HepG2 (cell line): ENCODE measurements around the gene RGCC. TPM values are rescaled to one million over a fixed set of nuclear protein-coding genes. Genes with fewer than 3 reads are reported as not detected.

ENCODE experiments used
- ATAC-seq: fragments of 200-7000 bp; cut with Tn5 transposase; 3 replicates; pipeline ENCODE4 v1.9.1; 2020; ENCODE audit warnings: mild to moderate bottlenecking, moderate library complexity
- BruUV-seq: library from RNA; stranded (reverse); fragments of 400-500 nt; replicated peaks from 2 replicates; lab custom pipeline; 2021; lab: Mats Ljungman, UMichigan
- CTCF ChIA-PET: fragments of 300-600 bp; formaldehyde crosslinking; extraction: SDS; loops from one replicate; lab custom pipeline; 2021; ENCODE audit warnings: low total read pairs, inconsistent platforms, low intra/inter-chr PET ratio; lab: Yijun Ruan, JAX
- POLR2A ChIA-PET: fragments of 350-600 bp; sonication (Branson Sonifier 250); formaldehyde crosslinking; loops from one replicate; lab custom pipeline; 2020; ENCODE audit warnings: antibody characterized with exemption, inconsistent platforms; lab: Yijun Ruan, JAX
- DNase-seq: peaks from one replicate; pipeline ENCODE4 v3.0.0-alpha.2; 2015; ENCODE audit warnings: low spot score
- FAIRE-seq: peaks from 3 replicates; lab custom pipeline; 2011; peaks lifted over from hg19 to GRCh38; lab: Jason Lieb, UNC
- H2AFZ ChIP-seq: one replicate; pipeline ENCODE4 v1.6.1; 2011; ENCODE audit warnings: low read length, inconsistent platforms
- H3K27ac ChIP-seq: fragments of 300-600 bp; 3 replicates; pipeline ENCODE4 v1.8.0; 2011; ENCODE audit warnings: mixed run types, mild to moderate bottlenecking, mixed read lengths, low read length, inconsistent platforms; ENCODE audit not compliant: insufficient read depth; ENCODE audit errors: extremely low read length
- H3K27me3 ChIP-seq, 2 experiments: fragments of 200-600 bp in 1 of 2; 2 replicates in 1 of 2; 3 replicates in 1 of 2; pipeline versions ENCODE4 v1.6.0 to v1.8.0; 2011; ENCODE audit warnings: low read length in 2 of 2, mild to moderate bottlenecking in 2 of 2, moderate library complexity in 2 of 2, inconsistent platforms in 1 of 2; ENCODE audit not compliant: insufficient read depth in 2 of 2, control insufficient read depth in 1 of 2
- H3K36me3 ChIP-seq, 2 experiments: fragments of 200-600 bp in 1 of 2; replicated peaks in 1 of 2; 2 replicates in 1 of 2; 3 replicates in 1 of 2; pipeline versions ENCODE4 v1.5.1 to v1.8.0; 2011; ENCODE audit warnings: low read length in 2 of 2, inconsistent platforms in 1 of 2; ENCODE audit not compliant: insufficient read depth in 2 of 2, control insufficient read depth in 1 of 2
- H3K4me1 ChIP-seq: 2 replicates; pipeline ENCODE4 v1.5.1; 2012; ENCODE audit warnings: low read length, inconsistent platforms; ENCODE audit not compliant: insufficient read depth
- H3K4me2 ChIP-seq: 2 replicates; pipeline ENCODE4 v1.6.0; 2011; ENCODE audit warnings: low read depth, low read length, inconsistent platforms
- H3K4me3 ChIP-seq, 3 experiments: fragments of 200-600 bp in 1 of 3; sonication (generic), shearing (Covaris generic) in 1 of 3; replicated peaks in 1 of 3; 2 replicates each; pipeline ENCODE4 v1.5.1; 2011 to 2016; ENCODE audit warnings: low read length in 3 of 3, inconsistent platforms in 2 of 3, low read depth in 2 of 3, mild to moderate bottlenecking in 2 of 3, control low read depth in 1 of 3, mixed read lengths in 1 of 3; ENCODE audit not compliant: insufficient read depth in 1 of 3
- H3K79me2 ChIP-seq: one replicate; pipeline ENCODE4 v1.6.1; 2011; ENCODE audit warnings: low read length, inconsistent platforms; ENCODE audit not compliant: insufficient read depth
- H3K9ac ChIP-seq: 2 replicates; pipeline ENCODE4 v1.6.0; 2011; ENCODE audit warnings: mild to moderate bottlenecking, low read depth, low read length, inconsistent platforms; ENCODE audit not compliant: insufficient read depth
- H3K9me3 ChIP-seq: 2 replicates; pipeline ENCODE4 v1.5.1; 2012; ENCODE audit warnings: mild to moderate bottlenecking, low read length
- H4K20me1 ChIP-seq: 2 replicates; pipeline ENCODE4 v1.6.0; 2011; ENCODE audit warnings: inconsistent platforms, mild to moderate bottlenecking, low read length, moderate library complexity; ENCODE audit not compliant: insufficient read depth
- ESRRA ChIP-seq: sonication (generic); formaldehyde crosslinking; IDR thresholded peaks from 2 replicates; pipeline ENCODE4 v1.5.1; 2020; ENCODE audit warnings: mild to moderate bottlenecking, low read depth, missing genetic modification reagents
- HOXA9 ChIP-seq: sonication (generic); formaldehyde crosslinking; IDR thresholded peaks from 2 replicates; pipeline ENCODE4 v1.8.1; 2022; ENCODE audit warnings: missing genetic modification reagents, mild to moderate bottlenecking, moderate library complexity, borderline replicate concordance
- POLR2AphosphoS2 ChIP-seq: IDR thresholded peaks from 2 replicates; pipeline ENCODE4 v1.6.1; 2011; ENCODE audit warnings: low read depth, low read length, improper control_type of control experiment
- SRSF4 ChIP-seq: fragments of 200-400 bp; formaldehyde crosslinking; IDR thresholded peaks from one replicate; pipeline ENCODE4 v1.6.1; 2018; ENCODE audit warnings: mild to moderate bottlenecking, low read depth, low read length, moderate library complexity; ENCODE audit not compliant: poor library complexity, severe bottlenecking
- ZBTB33 ChIP-seq: sonication (generic); formaldehyde crosslinking; IDR thresholded peaks from 2 replicates; pipeline ENCODE4 v1.4.0; 2020; ENCODE audit warnings: missing genetic modification reagents
- ZNF121 ChIP-seq: sonication (generic); formaldehyde crosslinking; IDR thresholded peaks from 2 replicates; pipeline ENCODE4 v1.5.0; 2020; ENCODE audit warnings: mild to moderate bottlenecking, missing genetic modification reagents
- ZNF232 ChIP-seq: sonication (generic); formaldehyde crosslinking; IDR thresholded peaks from 2 replicates; pipeline ENCODE4 v1.4.0; 2020; ENCODE audit warnings: missing genetic modification reagents, borderline replicate concordance
- ZNF24 ChIP-seq: fragments of 450-650 bp; IDR thresholded peaks from 2 replicates; pipeline ENCODE4 v1.6.1; 2017; ENCODE audit warnings: antibody characterized with exemption, mild to moderate bottlenecking
- ZSCAN20 ChIP-seq: sonication (generic); formaldehyde crosslinking; IDR thresholded peaks from 2 replicates; pipeline ENCODE4 v1.4.0; 2020; ENCODE audit warnings: missing genetic modification reagents, mild to moderate bottlenecking, borderline replicate concordance
- WGBS: methylation state at CpG from one replicate; pipeline ENCODE4 v1.1.6; 2017; ENCODE audit warnings: low lambda C conversion rate; 5-methylcytosine and 5-hydroxymethylcytosine counted together
- in situ Hi-C: cut with HindIII; loops from 2 replicates; pipeline ENCODE4 v1.10.0; 2017; ENCODE audit warnings: low pct_unique_long_range_greater_than_20kb; ENCODE audit not compliant: extremely low pct_ligation_motif_present
- intact Hi-C: fragments of 100-400 bp; cut with micrococcal nuclease; formaldehyde crosslinking; loops from one replicate; pipeline ENCODE4 v1.10.0; 2022; ENCODE audit not compliant: unreplicated experiment
- polyA plus RNA-seq, 8 experiments: library from polyadenylated mRNA; depleted of rRNA in 3 of 8; stranded (reverse) in 7 of 8; unstranded in 1 of 8; fragments of >200 nt; fragmentation: Illumina TruSeq in 4 of 8; extraction: Trizol in 4 of 8; gene quantifications; 2 replicates each; pipeline versions ENCODE4 v1.2.1 to v1.2.3, GENCODE V29; 2011 to 2016; ENCODE audit warnings: low read depth in 4 of 8, missing spikeins in 1 of 8, mixed read lengths in 1 of 8; ENCODE audit not compliant: insufficient read depth in 1 of 8
- total RNA-seq, 5 experiments: library from RNA; depleted of rRNA; stranded (reverse); fragments of >200 nt; fragmentation: Illumina TruSeq; extraction: Trizol; gene quantifications; 2 replicates each; pipeline ENCODE4 v1.2.3, GENCODE V29; 2016; ENCODE audit warnings: low read depth in 1 of 5
- TF ChIP-seq, protein P1 (sequence below): sonication (generic); formaldehyde crosslinking; IDR thresholded peaks from 2 replicates; pipeline ENCODE4 v1.5.0; 2020; ENCODE audit warnings: mild to moderate bottlenecking, missing genetic modification reagents
- TF ChIP-seq, protein P2 (sequence below): IDR thresholded peaks from 2 replicates; pipeline ENCODE4 v1.6.1; 2016; ENCODE audit warnings: missing biosample characterization, missing genetic modification reagents, low read depth

RGCC gene
- total and polyA plus RNA-seq, 2 of the 13 experiments (the other 11 are each of a cell fraction or from before 2014, with no cell fraction given) = 0.20 to 8.4 TPM

DNA sequence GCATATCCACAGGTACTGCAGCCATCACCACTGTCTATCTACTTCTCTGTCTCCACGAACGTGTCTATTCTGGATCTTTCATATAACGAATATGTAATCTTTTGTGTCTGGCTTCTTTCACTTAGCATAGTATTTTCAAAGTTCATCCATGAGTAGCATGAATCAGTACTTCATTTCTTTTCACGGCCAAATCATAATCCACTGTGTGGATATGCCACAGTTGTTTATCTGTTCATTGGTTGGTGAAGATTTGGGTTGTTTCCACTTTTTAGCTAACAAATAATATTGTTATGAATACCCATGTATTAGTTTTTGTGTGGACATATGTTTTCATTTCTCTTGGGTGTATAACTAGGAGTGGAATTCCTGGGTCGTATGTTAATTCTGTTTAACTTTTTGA, 14.4 kb downstream of the RGCC start:
- TF ChIP-seq, protein P1, sequence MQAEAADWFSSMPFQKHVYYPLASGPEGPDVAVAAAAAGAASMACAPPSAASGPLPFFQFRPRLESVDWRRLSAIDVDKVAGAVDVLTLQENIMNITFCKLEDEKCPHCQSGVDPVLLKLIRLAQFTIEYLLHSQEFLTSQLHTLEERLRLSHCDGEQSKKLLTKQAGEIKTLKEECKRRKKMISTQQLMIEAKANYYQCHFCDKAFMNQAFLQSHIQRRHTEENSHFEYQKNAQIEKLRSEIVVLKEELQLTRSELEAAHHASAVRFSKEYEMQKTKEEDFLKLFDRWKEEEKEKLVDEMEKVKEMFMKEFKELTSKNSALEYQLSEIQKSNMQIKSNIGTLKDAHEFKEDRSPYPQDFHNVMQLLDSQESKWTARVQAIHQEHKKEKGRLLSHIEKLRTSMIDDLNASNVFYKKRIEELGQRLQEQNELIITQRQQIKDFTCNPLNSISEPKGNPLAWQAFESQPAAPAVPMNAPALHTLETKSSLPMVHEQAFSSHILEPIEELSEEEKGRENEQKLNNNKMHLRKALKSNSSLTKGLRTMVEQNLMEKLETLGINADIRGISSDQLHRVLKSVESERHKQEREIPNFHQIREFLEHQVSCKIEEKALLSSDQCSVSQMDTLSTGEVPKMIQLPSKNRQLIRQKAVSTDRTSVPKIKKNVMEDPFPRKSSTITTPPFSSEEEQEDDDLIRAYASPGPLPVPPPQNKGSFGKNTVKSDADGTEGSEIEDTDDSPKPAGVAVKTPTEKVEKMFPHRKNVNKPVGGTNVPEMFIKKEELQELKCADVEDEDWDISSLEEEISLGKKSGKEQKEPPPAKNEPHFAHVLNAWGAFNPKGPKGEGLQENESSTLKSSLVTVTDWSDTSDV = no peak
- TF ChIP-seq ZNF24 = no peak
- TF ChIP-seq ZNF121 (CRISPR knock-in tag) = no peak
- TF ChIP-seq SRSF4 = no peak
- TF ChIP-seq POLR2AphosphoS2 = no peak
- no peak for TF ChIP-seq ZBTB33
- TF ChIP-seq, protein P2, sequence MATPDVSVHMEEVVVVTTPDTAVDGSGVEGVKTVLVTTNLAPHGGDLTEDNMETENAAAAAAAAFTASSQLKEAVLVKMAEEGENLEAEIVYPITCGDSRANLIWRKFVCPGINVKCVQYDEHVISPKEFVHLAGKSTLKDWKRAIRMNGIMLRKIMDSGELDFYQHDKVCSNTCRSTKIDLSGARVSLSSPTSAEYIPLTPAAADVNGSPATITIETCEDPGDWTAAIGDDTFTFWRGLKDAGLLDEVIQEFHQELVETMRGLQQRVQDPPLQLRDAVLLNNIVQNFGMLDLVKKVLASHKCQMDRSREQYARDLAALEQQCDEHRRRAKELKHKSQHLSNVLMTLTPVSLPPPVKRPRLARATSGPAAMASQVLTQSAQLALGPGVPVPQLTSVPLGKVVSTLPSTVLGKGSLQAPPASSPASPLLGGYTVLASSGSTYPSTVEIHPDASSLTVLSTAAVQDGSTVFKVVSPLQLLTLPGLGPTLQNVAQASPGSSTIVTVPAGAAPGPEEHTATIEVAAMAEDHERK = no peak
- no peak for TF ChIP-seq ZSCAN20
- no peak for TF ChIP-seq ZNF232
- no peak for TF ChIP-seq ESRRA
- TF ChIP-seq HOXA9 (CRISPR knock-in tag) = no peak
- 84% methylated on average over 5 of the region's 5 CpGs for WGBS
- no peaks in the 10 kb centered on the region for H3K36me3 ChIP-seq
- DNase-seq (no peak), ATAC-seq (no peak), FAIRE-seq (no peak)
- BruUV-seq = no TSS peak
- H3K27me3 ChIP-seq = no peaks in the 10 kb centered on the region
- H3K4me1 ChIP-seq = no peaks in the 10 kb centered on the region
- H3K79me2 ChIP-seq = no peaks in the 10 kb centered on the region
- intact Hi-C loops = no loop called here
- in situ Hi-C loops = no loop called here
- ChIA-PET CTCF (no interaction called here), POLR2A (interaction anchor here (0.6 kb wide), 1 partner anchor 92 kb away, joined by 3 read pairs; no protein-coding TSS in a partner anchor)
- H3K9me3 ChIP-seq = no peaks in the 10 kb centered on the region
- no peaks in the 10 kb centered on the region for H4K20me1 ChIP-seq
- H3K27ac ChIP-seq = no peak overlapping the region
- H3K4me3 ChIP-seq = no peak overlapping the region
- no peak overlapping the region for H3K9ac ChIP-seq
- no peak overlapping the region for H2AFZ ChIP-seq
- no peak overlapping the region for H3K4me2 ChIP-seq
